Bronchial epithelial cell (primary cell): Measurements from ENCODE around the gene PLS1. TPM values are rescaled to one million over a fixed set of nuclear protein-coding genes. Genes with fewer than 3 reads are reported as not detected.

Source experiments
- DNase-seq: peaks from one replicate; pipeline ENCODE4 v3.0.0-alpha.2; 2010; ENCODE audit warnings: low read depth
- FAIRE-seq: peaks from 2 replicates; lab custom pipeline; 2011; peaks lifted over from hg19 to GRCh38; lab: Jason Lieb, UNC
- H3K27me3 ChIP-seq: 2 replicates; pipeline ENCODE4 v1.5.1; 2011; ENCODE audit warnings: low read length; ENCODE audit not compliant: control insufficient read depth, insufficient read depth
- H3K36me3 ChIP-seq: 2 replicates; pipeline ENCODE4 v1.5.1; 2011; ENCODE audit warnings: low read length; ENCODE audit not compliant: control insufficient read depth, insufficient read depth
- H3K4me3 ChIP-seq: 2 replicates; pipeline ENCODE4 v1.5.1; 2011; ENCODE audit warnings: mild to moderate bottlenecking, low read depth, low read length, control low read depth
- total RNA-seq: library from RNA; depleted of rRNA; stranded (reverse); fragments of >200 nt; gene quantifications from 2 replicates; pipeline ENCODE4 v1.2.1, GENCODE V29; 2014
- TF ChIP-seq, protein P1 (sequence below): IDR thresholded peaks from 2 replicates; pipeline ENCODE4 v1.5.1; 2011; ENCODE audit warnings: mild to moderate bottlenecking, moderate library complexity, low read length, control low read depth, inconsistent platforms; ENCODE audit not compliant: insufficient read depth, severe bottlenecking

PLS1 gene
- total RNA-seq, 1 donor from 2014 or later: 17.1 TPM

- DNase-seq (no peak), FAIRE-seq (no peak)
- Histone ChIP-seq H3K36me3 (no peaks in the 10 kb centered on the region), H3K27me3 (no peaks in the 10 kb centered on the region), H3K4me3 (no peak overlapping the region)
- TF ChIP-seq, protein P1, sequence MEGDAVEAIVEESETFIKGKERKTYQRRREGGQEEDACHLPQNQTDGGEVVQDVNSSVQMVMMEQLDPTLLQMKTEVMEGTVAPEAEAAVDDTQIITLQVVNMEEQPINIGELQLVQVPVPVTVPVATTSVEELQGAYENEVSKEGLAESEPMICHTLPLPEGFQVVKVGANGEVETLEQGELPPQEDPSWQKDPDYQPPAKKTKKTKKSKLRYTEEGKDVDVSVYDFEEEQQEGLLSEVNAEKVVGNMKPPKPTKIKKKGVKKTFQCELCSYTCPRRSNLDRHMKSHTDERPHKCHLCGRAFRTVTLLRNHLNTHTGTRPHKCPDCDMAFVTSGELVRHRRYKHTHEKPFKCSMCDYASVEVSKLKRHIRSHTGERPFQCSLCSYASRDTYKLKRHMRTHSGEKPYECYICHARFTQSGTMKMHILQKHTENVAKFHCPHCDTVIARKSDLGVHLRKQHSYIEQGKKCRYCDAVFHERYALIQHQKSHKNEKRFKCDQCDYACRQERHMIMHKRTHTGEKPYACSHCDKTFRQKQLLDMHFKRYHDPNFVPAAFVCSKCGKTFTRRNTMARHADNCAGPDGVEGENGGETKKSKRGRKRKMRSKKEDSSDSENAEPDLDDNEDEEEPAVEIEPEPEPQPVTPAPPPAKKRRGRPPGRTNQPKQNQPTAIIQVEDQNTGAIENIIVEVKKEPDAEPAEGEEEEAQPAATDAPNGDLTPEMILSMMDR: no peak
Measured at GRCh38 chr3:142663865-142664264, 67.7 kb downstream of the PLS1 start.

DNA sequence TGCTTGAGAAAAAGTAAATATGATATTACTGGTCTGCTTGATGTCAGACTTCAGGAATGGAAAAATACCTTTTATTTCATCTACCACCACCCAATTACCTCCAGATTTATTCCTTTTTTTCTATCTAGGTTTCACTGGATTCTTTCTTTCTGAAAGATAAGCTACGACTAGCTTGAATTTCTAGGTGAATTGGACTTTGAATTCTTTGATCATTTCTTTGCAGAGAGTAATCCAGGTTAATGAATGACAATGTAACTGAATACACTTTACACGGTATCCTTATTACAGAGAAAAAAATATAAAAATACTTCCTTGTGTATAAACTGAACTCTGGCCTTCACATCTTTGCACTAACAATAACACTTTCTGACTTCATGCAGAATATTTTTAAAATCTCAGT lies 68.1 kb downstream of the PLS1 start:
- no peaks in the 10 kb centered on the region for H3K36me3 ChIP-seq
- TF ChIP-seq, protein P1: no peak
- no peak for FAIRE-seq
- DNase-seq: no peak
- no peak overlapping the region for H3K4me3 ChIP-seq
- H3K27me3 ChIP-seq: no peaks in the 10 kb centered on the region

- DNase-seq (no peak), FAIRE-seq (no peak)
- Histone ChIP-seq H3K27me3 (no peaks in the 10 kb centered on the region), H3K36me3 (no peaks in the 10 kb centered on the region), H3K4me3 (no peak overlapping the region)
- TF ChIP-seq, protein P1: no peak
Measured at GRCh38 chr3:142664819-142665218, 68.6 kb downstream of the PLS1 start.

- FAIRE-seq (peak; percentile 36), DNase-seq (no peak)
- TF ChIP-seq, protein P1: no peak
- Histone ChIP-seq H3K27me3 (no peaks in the 10 kb centered on the region), H3K4me3 (no peak overlapping the region), H3K36me3 (no peaks in the 10 kb centered on the region)
Measured at GRCh38 chr3:142670120-142670519, 73.9 kb downstream of the PLS1 start.

DNA sequence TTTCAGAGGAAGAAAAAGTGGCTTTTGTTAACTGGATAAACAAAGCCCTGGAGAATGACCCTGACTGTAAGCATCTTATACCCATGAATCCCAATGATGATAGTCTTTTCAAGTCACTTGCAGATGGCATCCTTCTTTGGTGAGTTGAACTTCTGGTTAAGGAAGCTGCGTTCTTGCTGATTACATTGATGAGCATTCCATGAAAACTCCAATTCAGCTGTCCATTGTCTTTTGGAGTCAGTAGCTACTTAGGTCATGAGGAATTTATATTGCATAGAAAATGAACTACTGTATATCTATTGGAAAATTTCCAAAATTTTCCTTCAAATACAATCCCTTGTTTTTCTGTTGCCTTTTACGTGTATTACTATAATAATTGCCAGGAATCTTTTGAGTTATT lies 80.0 kb downstream of the PLS1 start:
- no peak for FAIRE-seq
- TF ChIP-seq, protein P1: no peak
- no peak for DNase-seq

GRCh38 chr3:142680710-142681109 lies 84.5 kb downstream of the PLS1 start:
- Histone ChIP-seq H3K27me3 (no peaks in the 10 kb centered on the region), H3K36me3 (no peaks in the 10 kb centered on the region), H3K4me3 (no peak overlapping the region)
- FAIRE-seq (no peak), DNase-seq (peak; percentile 29)
- TF ChIP-seq, protein P1: peak; percentile 9

More for the DNA sequence above, 80.0 kb downstream of the PLS1 start:
- Histone ChIP-seq H3K27me3 (no peaks in the 10 kb centered on the region), H3K36me3 (no peaks in the 10 kb centered on the region), H3K4me3 (no peak overlapping the region)
